Measurements from ENCODE around the gene NET1.

Gene NET1

GRCh38 chr10:5460468-5461202, 48.3 kb downstream of the NET1 start:
- H3K4me3 ChIP-seq (ENCODE audit: low read length) = no peak overlapping the region
- H3K27ac ChIP-seq (ENCODE audit: low read length) = no peak overlapping the region
- no peak overlapping the region for H3K9ac ChIP-seq (ENCODE audit: low read length)
- no peaks in the 10 kb centered on the region for H3K9me3 ChIP-seq (ENCODE audit: control insufficient read depth, low read depth, low read length)
- H3K4me1 ChIP-seq (ENCODE audit: control insufficient read depth, low read depth, low read length) = peaks cover 4% of the 10 kb centered on the region
- H3K36me3 ChIP-seq (ENCODE audit: control insufficient read depth, low read depth, low read length) = peaks cover 45% of the 10 kb centered on the region
- no peaks in the 10 kb centered on the region for H3K27me3 ChIP-seq (ENCODE audit: control insufficient read depth, insufficient read depth, low read length)

- Histone ChIP-seq H3K9me3 (ENCODE audit: control insufficient read depth, low read depth, low read length) (no peaks in the 10 kb centered on the region), H3K27me3 (ENCODE audit: control insufficient read depth, insufficient read depth, low read length) (no peaks in the 10 kb centered on the region), H3K4me3 (ENCODE audit: low read length) (no peak overlapping the region), H3K4me1 (ENCODE audit: control insufficient read depth, low read depth, low read length) (peaks cover 10% of the 10 kb centered on the region), H3K36me3 (ENCODE audit: control insufficient read depth, low read depth, low read length) (peaks cover 39% of the 10 kb centered on the region), H3K9ac (ENCODE audit: low read length) (no peak overlapping the region), H3K27ac (ENCODE audit: low read length) (no peak overlapping the region)
Measured at GRCh38 chr10:5461203-5461588, 48.8 kb downstream of the NET1 start.

DNA sequence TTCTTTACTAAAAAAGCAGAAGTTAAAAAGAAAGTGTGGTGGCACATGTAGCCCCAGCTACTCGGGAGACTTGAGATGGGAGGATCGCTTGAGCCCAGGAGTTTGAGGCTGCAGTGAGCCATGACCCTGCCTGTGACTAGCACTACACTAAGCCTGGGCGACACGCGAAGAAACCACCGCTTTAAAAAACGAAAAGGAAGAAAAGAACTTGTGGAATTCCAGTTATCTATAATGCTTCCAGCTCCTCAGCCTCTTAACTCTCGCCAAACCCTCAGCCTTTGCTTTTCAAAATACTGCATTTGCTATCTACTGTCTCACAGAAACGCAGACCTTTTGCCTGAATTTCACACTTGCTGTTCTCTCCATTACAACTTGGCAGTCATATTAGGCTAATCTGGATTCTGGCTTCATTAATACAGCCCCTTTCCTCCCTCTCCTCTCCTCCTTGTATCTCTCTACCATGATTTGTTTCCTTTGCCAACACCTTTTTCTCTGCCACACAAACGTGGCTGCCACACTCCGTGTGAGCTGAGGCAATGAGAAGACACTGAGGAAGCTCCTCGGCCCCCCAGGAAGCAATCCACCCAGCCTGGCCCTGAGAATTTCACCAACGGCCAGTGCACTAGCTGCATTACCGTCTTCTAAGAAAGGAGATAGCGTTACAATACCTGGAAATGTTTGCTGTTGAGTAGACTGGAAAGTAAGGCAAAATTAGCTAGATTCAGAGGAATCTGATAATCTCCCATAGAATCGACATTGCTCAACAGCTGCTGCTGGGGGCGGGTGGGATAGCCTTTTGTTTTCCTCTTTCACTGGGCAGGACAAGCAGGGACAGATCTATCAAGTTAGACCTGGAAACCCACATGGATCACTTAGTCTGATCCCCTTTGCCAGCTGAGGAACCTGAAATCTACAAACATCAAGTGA, 49.8 kb downstream of the NET1 start:
- Histone ChIP-seq H3K27ac (ENCODE audit: low read length) (no peak overlapping the region), H3K36me3 (ENCODE audit: control insufficient read depth, low read depth, low read length) (peaks cover 29% of the 10 kb centered on the region), H3K9ac (ENCODE audit: low read length) (no peak overlapping the region), H3K4me1 (ENCODE audit: control insufficient read depth, low read depth, low read length) (peaks cover 19% of the 10 kb centered on the region), H3K4me3 (ENCODE audit: low read length) (no peak overlapping the region), H3K27me3 (ENCODE audit: control insufficient read depth, insufficient read depth, low read length) (no peaks in the 10 kb centered on the region), H3K9me3 (ENCODE audit: control insufficient read depth, low read depth, low read length) (no peaks in the 10 kb centered on the region)

GRCh38 chr10:5462841-5463293, 50.5 kb downstream of the NET1 start:
- H3K27me3 ChIP-seq (ENCODE audit: control insufficient read depth, insufficient read depth, low read length) = no peaks in the 10 kb centered on the region
- no peak overlapping the region for H3K27ac ChIP-seq (ENCODE audit: low read length)
- H3K4me3 ChIP-seq (ENCODE audit: low read length) = no peak overlapping the region

DNA sequence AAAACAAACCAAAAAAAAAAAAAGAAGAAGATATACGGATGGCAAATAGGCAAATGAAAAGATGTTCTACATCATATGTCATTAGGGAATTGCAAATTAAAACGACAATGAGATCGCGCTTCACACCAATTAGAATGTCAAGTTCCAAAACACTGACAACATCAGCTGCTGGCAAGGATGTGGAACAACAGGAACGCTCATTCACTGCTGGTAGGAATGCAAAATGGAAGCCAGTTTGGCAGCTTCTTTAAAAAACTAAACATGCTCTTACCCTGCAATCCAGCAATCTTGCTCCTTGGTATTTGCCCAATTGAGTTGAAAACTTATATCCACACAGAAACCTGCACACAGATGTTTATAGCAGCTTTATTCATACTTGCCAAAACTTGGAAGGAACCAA, 52.2 kb downstream of the NET1 start:
- Histone ChIP-seq H3K27me3 (ENCODE audit: control insufficient read depth, insufficient read depth, low read length) (no peaks in the 10 kb centered on the region), H3K4me1 (ENCODE audit: control insufficient read depth, low read depth, low read length) (peaks cover 23% of the 10 kb centered on the region), H3K36me3 (ENCODE audit: control insufficient read depth, low read depth, low read length) (peaks cover 9% of the 10 kb centered on the region), H3K9me3 (ENCODE audit: control insufficient read depth, low read depth, low read length) (no peaks in the 10 kb centered on the region), H3K27ac (ENCODE audit: low read length) (no peak overlapping the region), H3K9ac (ENCODE audit: low read length) (no peak overlapping the region), H3K4me3 (ENCODE audit: low read length) (no peak overlapping the region)

More at GRCh38 chr10:5462841-5463293, 50.5 kb downstream of the NET1 start:
- H3K9ac ChIP-seq (ENCODE audit: low read length) = no peak overlapping the region
- H3K9me3 ChIP-seq (ENCODE audit: control insufficient read depth, low read depth, low read length) = no peaks in the 10 kb centered on the region
- peaks cover 23% of the 10 kb centered on the region for H3K36me3 ChIP-seq (ENCODE audit: control insufficient read depth, low read depth, low read length)
- peaks cover 20% of the 10 kb centered on the region for H3K4me1 ChIP-seq (ENCODE audit: control insufficient read depth, low read depth, low read length)

- H3K4me3 ChIP-seq (ENCODE audit: low read length) = peak overlapping the region; percentile 31
Measured at GRCh38 chr10:5465976-5466450, 53.7 kb downstream of the NET1 start.

DNA sequence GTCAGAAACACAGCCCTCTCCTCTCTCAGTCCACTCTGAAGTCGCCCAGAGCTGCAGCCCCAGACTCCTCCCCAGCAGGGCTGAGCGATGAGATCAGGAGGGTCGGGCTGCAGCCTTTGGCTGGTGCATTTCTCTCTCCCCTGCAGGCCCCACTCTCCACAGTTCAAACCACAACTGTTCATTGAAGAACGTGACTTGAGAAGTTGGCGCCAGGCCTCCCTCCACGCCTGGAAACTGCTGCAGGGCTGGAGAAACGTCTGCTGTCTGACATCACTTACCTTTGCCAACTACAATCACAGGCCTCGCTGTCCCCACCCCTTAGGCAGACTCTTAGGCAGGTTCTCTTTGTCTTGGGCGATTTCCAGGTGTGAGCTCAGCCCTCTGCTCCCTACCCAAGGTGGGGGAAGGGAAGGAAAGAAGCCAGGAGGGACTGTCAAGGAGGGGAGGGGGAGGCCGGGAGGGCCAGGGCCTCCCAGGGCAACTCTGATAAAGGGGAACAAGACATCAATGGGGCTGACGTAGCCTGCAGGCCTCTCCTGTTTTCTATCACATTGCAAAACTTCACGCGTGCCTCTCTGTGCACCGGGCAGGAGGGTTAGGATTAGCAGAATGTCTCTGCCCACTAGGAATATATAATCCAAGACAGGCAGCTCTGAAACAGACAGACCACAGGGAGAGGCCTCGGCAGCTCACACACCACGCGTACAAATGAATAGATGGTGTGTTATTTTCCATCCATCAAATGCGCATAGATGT, 54.3 kb downstream of the NET1 start:
- peaks cover 23% of the 10 kb centered on the region for H3K4me1 ChIP-seq (ENCODE audit: control insufficient read depth, low read depth, low read length)
- H3K36me3 ChIP-seq (ENCODE audit: control insufficient read depth, low read depth, low read length) = no peaks in the 10 kb centered on the region
- no peaks in the 10 kb centered on the region for H3K27me3 ChIP-seq (ENCODE audit: control insufficient read depth, insufficient read depth, low read length)
- no peaks in the 10 kb centered on the region for H3K9me3 ChIP-seq (ENCODE audit: control insufficient read depth, low read depth, low read length)
- H3K4me3 ChIP-seq (ENCODE audit: low read length) = peak overlapping the region; percentile 31
- peak overlapping the region; percentile 71 for H3K27ac ChIP-seq (ENCODE audit: low read length)
- peak overlapping the region; percentile 68 for H3K9ac ChIP-seq (ENCODE audit: low read length)

More at GRCh38 chr10:5465976-5466450, 53.7 kb downstream of the NET1 start:
- H3K36me3 ChIP-seq (ENCODE audit: control insufficient read depth, low read depth, low read length) = no peaks in the 10 kb centered on the region
- peaks cover 23% of the 10 kb centered on the region for H3K4me1 ChIP-seq (ENCODE audit: control insufficient read depth, low read depth, low read length)
- peak overlapping the region; percentile 68 for H3K9ac ChIP-seq (ENCODE audit: low read length)
- H3K27ac ChIP-seq (ENCODE audit: low read length) = peak overlapping the region; percentile 71
- H3K27me3 ChIP-seq (ENCODE audit: control insufficient read depth, insufficient read depth, low read length) = no peaks in the 10 kb centered on the region
- no peaks in the 10 kb centered on the region for H3K9me3 ChIP-seq (ENCODE audit: control insufficient read depth, low read depth, low read length)

- H3K27ac ChIP-seq (ENCODE audit: low read length) = no peak overlapping the region
- no peaks in the 10 kb centered on the region for H3K36me3 ChIP-seq (ENCODE audit: control insufficient read depth, low read depth, low read length)
- H3K9me3 ChIP-seq (ENCODE audit: control insufficient read depth, low read depth, low read length) = no peaks in the 10 kb centered on the region
- no peak overlapping the region for H3K9ac ChIP-seq (ENCODE audit: low read length)
- peaks cover 23% of the 10 kb centered on the region for H3K4me1 ChIP-seq (ENCODE audit: control insufficient read depth, low read depth, low read length)
- no peak overlapping the region for H3K4me3 ChIP-seq (ENCODE audit: low read length)
- H3K27me3 ChIP-seq (ENCODE audit: control insufficient read depth, insufficient read depth, low read length) = no peaks in the 10 kb centered on the region
Measured at GRCh38 chr10:5467207-5467535, 54.8 kb downstream of the NET1 start.

- H3K9ac ChIP-seq (ENCODE audit: low read length) = no peak overlapping the region
- no peak overlapping the region for H3K4me3 ChIP-seq (ENCODE audit: low read length)
- no peaks in the 10 kb centered on the region for H3K9me3 ChIP-seq (ENCODE audit: control insufficient read depth, low read depth, low read length)
- H3K27ac ChIP-seq (ENCODE audit: low read length) = no peak overlapping the region
- no peaks in the 10 kb centered on the region for H3K36me3 ChIP-seq (ENCODE audit: control insufficient read depth, low read depth, low read length)
- H3K4me1 ChIP-seq (ENCODE audit: control insufficient read depth, low read depth, low read length) = peaks cover 23% of the 10 kb centered on the region
- no peaks in the 10 kb centered on the region for H3K27me3 ChIP-seq (ENCODE audit: control insufficient read depth, insufficient read depth, low read length)
Measured at GRCh38 chr10:5467634-5468255, 55.4 kb downstream of the NET1 start.

- H3K27ac ChIP-seq (ENCODE audit: low read length) = no peak overlapping the region
- no peak overlapping the region for H3K9ac ChIP-seq (ENCODE audit: low read length)
- H3K4me1 ChIP-seq (ENCODE audit: control insufficient read depth, low read depth, low read length) = peaks cover 23% of the 10 kb centered on the region
- H3K36me3 ChIP-seq (ENCODE audit: control insufficient read depth, low read depth, low read length) = no peaks in the 10 kb centered on the region
- H3K9me3 ChIP-seq (ENCODE audit: control insufficient read depth, low read depth, low read length) = no peaks in the 10 kb centered on the region
- no peak overlapping the region for H3K4me3 ChIP-seq (ENCODE audit: low read length)
- H3K27me3 ChIP-seq (ENCODE audit: control insufficient read depth, insufficient read depth, low read length) = no peaks in the 10 kb centered on the region
Measured at GRCh38 chr10:5468262-5469106, 56.1 kb downstream of the NET1 start.

All from iPS-18a (cell line).